C4-2B (cell line): ENCODE measurements around the gene TRIO.

Experiments used
- H3K27ac ChIP-seq: fragments of 450-650 bp; 2 replicates; pipeline ENCODE4 v1.5.1; 2017
- ZFX ChIP-seq: fragments of 450-650 bp; IDR thresholded peaks from 2 replicates; pipeline ENCODE4 v1.6.1; 2017
- TF ChIP-seq, protein P1 (sequence below): fragments of 450-650 bp; conservative IDR thresholded peaks from 2 replicates; pipeline ENCODE4 v1.5.1; 2017; ENCODE audit warnings: mild to moderate bottlenecking

TRIO gene

DNA sequence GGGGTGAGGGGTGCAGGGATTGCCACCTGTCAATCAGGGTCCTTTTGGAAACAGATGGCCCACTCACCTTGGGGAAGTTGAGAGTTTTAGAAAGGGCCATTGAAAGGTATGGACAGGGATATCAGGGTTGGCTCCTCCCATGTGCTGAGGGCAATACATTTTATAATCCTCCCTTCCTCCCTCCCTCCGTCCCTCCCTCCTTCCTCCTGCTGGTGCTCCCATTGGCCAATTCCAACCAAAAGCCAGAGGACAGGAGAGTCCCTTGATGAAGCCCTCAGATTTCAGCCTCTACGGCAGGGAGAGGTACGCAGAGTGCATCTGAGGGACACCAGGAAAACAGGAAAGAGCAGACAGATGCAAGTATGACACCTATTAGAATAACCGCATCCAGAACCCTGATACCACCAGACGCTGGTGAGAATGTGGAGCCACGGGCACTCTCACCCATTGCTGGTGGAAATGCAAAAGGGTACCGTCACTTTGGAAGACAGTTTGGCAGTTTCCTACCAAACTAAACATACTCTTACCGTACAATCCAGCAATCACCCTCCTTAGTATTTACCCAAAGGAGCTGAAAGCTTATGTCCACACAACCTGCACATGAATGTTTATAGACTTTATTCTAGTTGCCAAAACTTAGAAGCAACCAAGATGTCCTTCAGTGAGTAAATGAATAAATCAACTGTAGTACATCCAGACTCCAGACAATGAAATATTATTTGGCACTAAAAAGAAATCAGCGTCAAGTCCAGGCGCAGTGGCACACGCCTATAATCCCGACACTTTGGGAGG is 380.3 kb downstream of the TRIO start:
- TF ChIP-seq, protein P1, sequence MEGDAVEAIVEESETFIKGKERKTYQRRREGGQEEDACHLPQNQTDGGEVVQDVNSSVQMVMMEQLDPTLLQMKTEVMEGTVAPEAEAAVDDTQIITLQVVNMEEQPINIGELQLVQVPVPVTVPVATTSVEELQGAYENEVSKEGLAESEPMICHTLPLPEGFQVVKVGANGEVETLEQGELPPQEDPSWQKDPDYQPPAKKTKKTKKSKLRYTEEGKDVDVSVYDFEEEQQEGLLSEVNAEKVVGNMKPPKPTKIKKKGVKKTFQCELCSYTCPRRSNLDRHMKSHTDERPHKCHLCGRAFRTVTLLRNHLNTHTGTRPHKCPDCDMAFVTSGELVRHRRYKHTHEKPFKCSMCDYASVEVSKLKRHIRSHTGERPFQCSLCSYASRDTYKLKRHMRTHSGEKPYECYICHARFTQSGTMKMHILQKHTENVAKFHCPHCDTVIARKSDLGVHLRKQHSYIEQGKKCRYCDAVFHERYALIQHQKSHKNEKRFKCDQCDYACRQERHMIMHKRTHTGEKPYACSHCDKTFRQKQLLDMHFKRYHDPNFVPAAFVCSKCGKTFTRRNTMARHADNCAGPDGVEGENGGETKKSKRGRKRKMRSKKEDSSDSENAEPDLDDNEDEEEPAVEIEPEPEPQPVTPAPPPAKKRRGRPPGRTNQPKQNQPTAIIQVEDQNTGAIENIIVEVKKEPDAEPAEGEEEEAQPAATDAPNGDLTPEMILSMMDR: no peak
- no peak for TF ChIP-seq ZFX
- H3K27ac ChIP-seq: peak overlapping the region; percentile 83

DNA sequence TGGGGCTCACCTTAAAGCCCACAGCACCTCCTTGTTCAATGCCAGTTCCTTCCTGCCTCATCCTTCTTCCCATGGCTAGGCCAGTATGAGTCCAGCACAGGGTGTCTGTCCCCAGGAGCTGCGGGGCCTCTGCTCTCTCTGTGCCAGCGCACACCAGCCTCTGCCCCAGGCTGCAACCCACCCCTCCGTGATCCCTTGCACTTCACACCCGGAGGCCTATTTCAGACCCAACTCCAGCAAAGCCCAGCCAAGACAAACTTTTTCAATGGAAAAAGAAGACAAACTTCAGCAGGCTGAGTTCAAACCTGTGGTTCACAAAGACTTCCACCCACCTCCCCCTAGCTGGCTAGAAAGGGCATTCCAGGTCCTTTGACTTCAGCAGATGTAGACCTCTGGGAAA is 382.3 kb downstream of the TRIO start:
- TF ChIP-seq, protein P1: no peak
- peak overlapping the region; percentile 39 for H3K27ac ChIP-seq

DNA sequence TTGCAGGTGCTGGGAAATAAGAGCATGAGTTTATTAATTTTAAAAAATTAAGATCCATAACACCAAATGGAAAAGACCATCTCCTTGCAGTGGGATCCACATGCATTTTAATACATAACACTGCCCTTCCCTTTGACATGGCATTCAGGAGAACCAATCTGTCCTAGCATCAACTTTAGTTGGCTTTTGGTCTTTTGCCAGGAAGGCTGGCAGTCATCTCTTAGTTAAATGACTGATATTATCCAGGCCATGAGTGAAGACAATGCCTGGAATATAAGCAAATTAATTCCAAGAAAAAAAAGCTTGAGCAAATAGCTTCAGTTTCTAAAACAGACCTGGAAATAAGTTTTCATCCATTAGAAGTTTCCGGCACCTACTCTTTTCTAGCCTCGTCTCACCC is 383.4 kb downstream of the TRIO start:
- H3K27ac ChIP-seq: peak overlapping the region; percentile 95
- TF ChIP-seq, protein P1: no peak
- TF ChIP-seq ZFX: no peak

- H3K27ac ChIP-seq: peak overlapping the region; percentile 95
- no peak for TF ChIP-seq ZFX
- TF ChIP-seq, protein P1: no peak
These were observed 385.0 kb downstream of the TRIO start for GRCh38 chr5:14528115-14528514.

- TF ChIP-seq, protein P1: no peak
- TF ChIP-seq ZFX: no peak
- peak overlapping the region; percentile 95 for H3K27ac ChIP-seq
These were observed 385.8 kb downstream of the TRIO start for GRCh38 chr5:14528926-14529325.

- TF ChIP-seq, protein P1: no peak
- no peak for TF ChIP-seq ZFX
- H3K27ac ChIP-seq: peak overlapping the region; percentile 92
These were observed 388.5 kb downstream of the TRIO start for GRCh38 chr5:14531668-14532067.

DNA sequence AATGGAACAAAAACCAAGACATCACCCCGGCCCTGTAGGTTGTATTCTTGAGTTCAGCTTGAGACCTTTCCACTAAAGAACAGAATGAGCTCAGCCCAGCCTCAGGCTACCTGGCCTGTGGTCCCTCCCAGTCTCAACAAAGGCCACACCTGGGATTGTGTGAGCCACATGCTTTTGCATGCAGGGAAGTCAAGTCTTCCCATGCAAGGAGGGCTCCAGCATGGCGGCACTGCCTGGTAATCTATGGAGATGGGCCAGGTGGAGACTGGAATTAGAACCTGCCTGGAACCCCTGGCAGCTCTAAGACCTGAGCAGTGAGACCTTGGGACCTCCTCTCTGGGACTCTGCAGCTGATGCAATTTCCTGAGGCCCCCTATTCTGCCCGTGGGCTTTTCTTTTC is 389.0 kb downstream of the TRIO start:
- TF ChIP-seq, protein P1: no peak
- TF ChIP-seq ZFX: no peak
- peak overlapping the region; percentile 92 for H3K27ac ChIP-seq
